Endothelial cell of umbilical vein (primary cell): ENCODE data around the gene DIO2. TPM values are rescaled to one million over a fixed set of nuclear protein-coding genes. Genes with fewer than 3 reads are reported as not detected.
A peak's percentile ranks its signal among the peaks of the same experiment; 100 is the strongest.

Source experiments
- BruUV-seq: library from RNA; stranded (reverse); fragments of 400-500 nt; replicated peaks from 2 replicates; lab custom pipeline; 2021; lab: Mats Ljungman, UMichigan
- CTCF ChIA-PET: fragments of 300-600, 350-600 bp; sonication (Branson Sonifier 250); formaldehyde crosslinking; loops from one replicate; lab custom pipeline; 2021; ENCODE audit warnings: antibody characterized with exemption, inconsistent platforms; lab: Charles Lee
- POLR2A ChIA-PET: fragments of 300-600, 350-600 bp; sonication (Branson Sonifier 250); formaldehyde crosslinking; loops from one replicate; lab custom pipeline; 2021; ENCODE audit warnings: antibody characterized with exemption, inconsistent platforms; lab: Charles Lee
- DNase-seq: peaks from one replicate; pipeline ENCODE4 v3.0.0-alpha.2; 2011; ENCODE audit warnings: low read depth, low spot score
- FAIRE-seq: peaks from 2 replicates; lab custom pipeline; 2011; peaks lifted over from hg19 to GRCh38; lab: Jason Lieb, UNC
- H2AFZ ChIP-seq: 2 replicates; pipeline ENCODE4 v1.6.0; 2012; ENCODE audit warnings: low read depth, low read length, control low read depth, inconsistent platforms
- H3K27ac ChIP-seq: 2 replicates; pipeline ENCODE4 v1.5.1; 2011; ENCODE audit warnings: low read depth, mild to moderate bottlenecking, control low read depth, low read length, moderate library complexity; ENCODE audit not compliant: insufficient read depth
- H3K27me3 ChIP-seq, 2 experiments: 2 replicates each; pipeline versions ENCODE4 v1.6.0 to v1.6.1; 2011; ENCODE audit warnings: low read length in 2 of 2, mixed read lengths in 1 of 2; ENCODE audit not compliant: control insufficient read depth in 2 of 2, insufficient read depth in 2 of 2
- H3K36me3 ChIP-seq, 2 experiments: 2 replicates in 1 of 2; 3 replicates in 1 of 2; pipeline ENCODE4 v1.5.1; 2011; ENCODE audit warnings: low read length in 2 of 2, mild to moderate bottlenecking in 1 of 2, moderate library complexity in 1 of 2; ENCODE audit not compliant: control insufficient read depth in 2 of 2, insufficient read depth in 2 of 2; ENCODE audit errors: extremely low read depth in 1 of 2
- H3K4me1 ChIP-seq: 3 replicates; pipeline ENCODE4 v1.5.1; 2011; ENCODE audit warnings: mild to moderate bottlenecking, low read length; ENCODE audit not compliant: control insufficient read depth, insufficient read depth; ENCODE audit errors: extremely low read depth
- H3K4me2 ChIP-seq: 2 replicates; pipeline ENCODE4 v1.6.1; 2011; ENCODE audit warnings: low read length, control low read depth, mixed read lengths; ENCODE audit not compliant: insufficient read depth
- H3K4me3 ChIP-seq, 3 experiments: fragments of 200-600 bp in 1 of 3; sonication (generic), shearing (Covaris generic) in 1 of 3; replicated peaks in 1 of 3; 2 replicates each; pipeline ENCODE4 v1.5.1; 2011 to 2016; ENCODE audit warnings: control low read depth in 3 of 3, low read length in 3 of 3, mild to moderate bottlenecking in 2 of 3, inconsistent platforms in 1 of 3, low read depth in 1 of 3, moderate library complexity in 1 of 3; ENCODE audit not compliant: insufficient read depth in 1 of 3
- H3K79me2 ChIP-seq: 2 replicates; pipeline ENCODE4 v1.6.0; 2012; ENCODE audit warnings: low read length, inconsistent platforms; ENCODE audit not compliant: control insufficient read depth, insufficient read depth
- H3K9ac ChIP-seq: replicated peaks from 2 replicates; pipeline ENCODE3; 2011; ENCODE audit warnings: low read length, control low read depth; ENCODE audit not compliant: insufficient read depth; ENCODE audit errors: extremely low read depth
- H3K9me1 ChIP-seq: replicated peaks from 3 replicates; pipeline ENCODE4 v1.6.0; 2011; ENCODE audit warnings: mild to moderate bottlenecking, low read length; ENCODE audit not compliant: control insufficient read depth, insufficient read depth; ENCODE audit errors: extremely low read depth
- H3K9me3 ChIP-seq: replicated peaks from 2 replicates; pipeline ENCODE4 v1.5.1; 2012; ENCODE audit warnings: low read length, inconsistent platforms; ENCODE audit not compliant: control insufficient read depth, insufficient read depth
- H4K20me1 ChIP-seq: replicated peaks from 2 replicates; pipeline ENCODE3; 2011; ENCODE audit warnings: mild to moderate bottlenecking, low read length; ENCODE audit not compliant: control insufficient read depth, insufficient read depth; ENCODE audit errors: extremely low read depth
- CTCF ChIP-seq, 2 donors: IDR thresholded peaks; 1 replicate in 1 of 2; 2 replicates in 1 of 2; pipeline ENCODE4 v1.5.1; 2011; ENCODE audit warnings: low read length in 2 of 2, mild to moderate bottlenecking in 2 of 2, moderate library complexity in 2 of 2, control low read depth in 1 of 2, inconsistent platforms in 1 of 2, low read depth in 1 of 2; ENCODE audit not compliant: insufficient read depth in 1 of 2; ENCODE audit errors: extremely low read depth in 1 of 2
- EZH2 ChIP-seq: IDR thresholded peaks from 2 replicates; pipeline ENCODE4 v1.6.1; 2012; ENCODE audit warnings: borderline replicate concordance, low read depth, mild to moderate bottlenecking, moderate library complexity, low read length, inconsistent platforms; ENCODE audit not compliant: severe bottlenecking
- FOS ChIP-seq: IDR thresholded peaks from 2 replicates; pipeline ENCODE4 v1.6.1; 2011; ENCODE audit warnings: mild to moderate bottlenecking, low read length, moderate library complexity, borderline replicate concordance; ENCODE audit not compliant: insufficient read depth
- GATA2 ChIP-seq: IDR thresholded peaks from 2 replicates; pipeline ENCODE4 v1.7.0; 2011; ENCODE audit warnings: low read depth, mild to moderate bottlenecking, moderate library complexity, mixed read lengths, low read length; ENCODE audit not compliant: insufficient read length, insufficient read depth
- JUN ChIP-seq: IDR thresholded peaks from 2 replicates; pipeline ENCODE4 v1.6.1; 2011; ENCODE audit warnings: borderline replicate concordance, low read depth; ENCODE audit not compliant: insufficient read length, insufficient read depth
- MAX ChIP-seq: IDR thresholded peaks from 2 replicates; pipeline ENCODE4 v1.6.1; 2011; ENCODE audit not compliant: insufficient read depth, insufficient read length
- MYC ChIP-seq: IDR thresholded peaks from one replicate; pipeline ENCODE4 v1.6.1; 2011; ENCODE audit warnings: mild to moderate bottlenecking, low read depth, low read length
- POLR2A ChIP-seq: IDR thresholded peaks from 2 replicates; pipeline ENCODE4 v1.6.1; 2012; ENCODE audit warnings: low read depth, mild to moderate bottlenecking, control low read depth, low read length
- POLR2AphosphoS5 ChIP-seq: IDR thresholded peaks from 2 replicates; pipeline ENCODE4 v1.6.1; 2012; ENCODE audit warnings: low read depth, mild to moderate bottlenecking, control low read depth, low read length, moderate library complexity; ENCODE audit not compliant: insufficient read depth
- dilution Hi-C: fragments of 300-500 bp; cut with MboI; formaldehyde crosslinking; loops from one replicate; pipeline ENCODE4 v1.15.0; 2019; ENCODE audit warnings: low sequenced_read_pairs; ENCODE audit not compliant: extremely low pct_ligation_motif_present
- intact Hi-C: fragments of 100-400 bp; cut with micrococcal nuclease; formaldehyde crosslinking; loops from one replicate; pipeline ENCODE4 v1.10.0; 2022
- polyA plus RNA-seq, 4 experiments: library from polyadenylated mRNA; depleted of rRNA in 3 of 4; stranded (reverse) in 3 of 4; unstranded in 1 of 4; fragments of >200 nt; gene quantifications; 2 replicates each; pipeline versions ENCODE4 v1.2.1 to v1.2.3, GENCODE V29; 2011 to 2012; ENCODE audit warnings: missing spikeins in 1 of 4
- total RNA-seq: library from RNA; stranded (reverse); gene quantifications from 2 replicates; pipeline ENCODE4 v1.2.3, GENCODE V29; 2021

DIO2 gene
- total and polyA plus RNA-seq, 2 donors (not counting 3 experiments of a cell fraction or from before 2014, with no cell fraction given) = 0.22 to 0.75 TPM

GRCh38 chr14:80223696-80224465 is 12.6 kb upstream of the DIO2 start:
- H3K79me2 ChIP-seq = no peaks in the 10 kb centered on the region
- H3K9me3 ChIP-seq = no peaks in the 10 kb centered on the region
- no peaks in the 10 kb centered on the region for H3K4me1 ChIP-seq
- TF ChIP-seq POLR2A = no peak
- intact Hi-C loops (no loop called here), dilution Hi-C loops (no loop called here)
- FAIRE-seq (no peak), DNase-seq (no peak)
- H3K27me3 ChIP-seq = no peaks in the 10 kb centered on the region
- no peak overlapping the region for H3K4me2 ChIP-seq
- H3K9me1 ChIP-seq = no peaks in the 10 kb centered on the region
- H3K4me3 ChIP-seq = no peak overlapping the region
- no peak overlapping the region for H2AFZ ChIP-seq
- H3K9ac ChIP-seq = no peak overlapping the region
- H3K27ac ChIP-seq = no peak overlapping the region
- no TSS peak for BruUV-seq
- CTCF ChIA-PET = no interaction called here
- H3K36me3 ChIP-seq = no peaks in the 10 kb centered on the region
- POLR2A ChIA-PET = no interaction called here
- no peaks in the 10 kb centered on the region for H4K20me1 ChIP-seq

- intact Hi-C loops = loop anchor here (10.0 kb wide), 1 partner anchor 1202 kb away; no protein-coding TSS in a partner anchor
- Histone ChIP-seq H2AFZ (no peak overlapping the region), H4K20me1 (no peaks in the 10 kb centered on the region), H3K9me1 (no peaks in the 10 kb centered on the region), H3K4me3 (no peak overlapping the region), H3K4me1 (no peaks in the 10 kb centered on the region), H3K4me2 (no peak overlapping the region), H3K27me3 (no peaks in the 10 kb centered on the region), H3K9me3 (no peaks in the 10 kb centered on the region), H3K79me2 (no peaks in the 10 kb centered on the region), H3K9ac (no peak overlapping the region), H3K36me3 (no peaks in the 10 kb centered on the region), H3K27ac (no peak overlapping the region)
- no peak for DNase-seq
- peak; percentile 18 for FAIRE-seq
- ChIA-PET CTCF (no interaction called here), POLR2A (no interaction called here)
- TF ChIP-seq JUN (no peak), POLR2AphosphoS5 (no peak), MAX (no peak), FOS (no peak), POLR2A (no peak), GATA2 (no peak), EZH2 (no peak), CTCF (IDR thresholded peaks at IDR 0.05; ENCODE audit: extremely low read depth in 1 of 2, insufficient read depth in 1 of 2, low read depth in 1 of 2, low read length in 2 of 2) (no peak), MYC (no peak)
- no TSS peak for BruUV-seq
- dilution Hi-C loops = no loop called here
These were observed 5.5 kb upstream of the DIO2 start for GRCh38 chr14:80216818-80217217.
